ENCODE results near the gene CPSF3. TPM values are rescaled to one million over a fixed set of nuclear protein-coding genes. Genes with fewer than 3 reads are reported as not detected.

CPSF3 gene
- total RNA-seq, 1 experiment from 2014 or later, result 68.5 TPM

DNA sequence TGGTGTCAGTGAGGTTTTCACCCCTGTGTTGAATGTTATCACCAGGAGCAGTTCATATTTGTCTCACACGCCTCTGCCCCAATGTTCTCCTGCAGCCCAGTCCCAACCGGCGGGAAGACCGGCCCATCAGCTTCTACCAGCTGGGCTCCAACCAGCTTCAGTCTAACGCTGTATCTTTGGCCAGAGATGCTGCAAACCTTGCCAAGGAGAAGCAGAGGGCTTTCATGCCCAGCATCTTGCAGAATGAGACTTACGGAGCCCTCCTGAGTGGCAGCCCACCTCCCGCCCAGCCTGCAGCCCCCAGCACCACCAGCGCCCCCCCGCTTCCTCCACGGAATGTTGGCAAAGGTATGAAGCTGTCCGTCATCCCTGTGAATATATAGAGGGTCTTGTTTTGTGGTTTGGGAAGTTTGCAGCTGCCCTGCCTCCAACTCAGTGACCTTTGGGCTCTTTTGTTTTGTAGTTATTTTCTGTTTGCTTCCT lies 35.2 kb upstream of the CPSF3 start:
- TF ChIP-seq, protein P1, sequence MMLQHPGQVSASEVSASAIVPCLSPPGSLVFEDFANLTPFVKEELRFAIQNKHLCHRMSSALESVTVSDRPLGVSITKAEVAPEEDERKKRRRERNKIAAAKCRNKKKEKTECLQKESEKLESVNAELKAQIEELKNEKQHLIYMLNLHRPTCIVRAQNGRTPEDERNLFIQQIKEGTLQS (IDR thresholded peaks at IDR 0.05), result no peak
- TF ChIP-seq ZFX (IDR thresholded peaks at IDR 0.05) (no peak), CEBPB (IDR thresholded peaks at IDR 0.05; ENCODE audit: low read depth) (no peak), FOSL1 (IDR thresholded peaks at IDR 0.05; ENCODE audit: low read depth) (no peak), JUND (IDR thresholded peaks at IDR 0.05) (no peak), POLR2AphosphoS5 (IDR thresholded peaks at IDR 0.05; ENCODE audit: low read depth, low read length) (no peak), CBX3 (IDR thresholded peaks at IDR 0.05; ENCODE audit: low read depth) (no peak), EGR1 (IDR thresholded peaks at IDR 0.05; ENCODE audit: low read depth) (no peak), ELF1 (IDR thresholded peaks at IDR 0.05; ENCODE audit: borderline replicate concordance, low read depth) (no peak)
- TF ChIP-seq, protein P2, sequence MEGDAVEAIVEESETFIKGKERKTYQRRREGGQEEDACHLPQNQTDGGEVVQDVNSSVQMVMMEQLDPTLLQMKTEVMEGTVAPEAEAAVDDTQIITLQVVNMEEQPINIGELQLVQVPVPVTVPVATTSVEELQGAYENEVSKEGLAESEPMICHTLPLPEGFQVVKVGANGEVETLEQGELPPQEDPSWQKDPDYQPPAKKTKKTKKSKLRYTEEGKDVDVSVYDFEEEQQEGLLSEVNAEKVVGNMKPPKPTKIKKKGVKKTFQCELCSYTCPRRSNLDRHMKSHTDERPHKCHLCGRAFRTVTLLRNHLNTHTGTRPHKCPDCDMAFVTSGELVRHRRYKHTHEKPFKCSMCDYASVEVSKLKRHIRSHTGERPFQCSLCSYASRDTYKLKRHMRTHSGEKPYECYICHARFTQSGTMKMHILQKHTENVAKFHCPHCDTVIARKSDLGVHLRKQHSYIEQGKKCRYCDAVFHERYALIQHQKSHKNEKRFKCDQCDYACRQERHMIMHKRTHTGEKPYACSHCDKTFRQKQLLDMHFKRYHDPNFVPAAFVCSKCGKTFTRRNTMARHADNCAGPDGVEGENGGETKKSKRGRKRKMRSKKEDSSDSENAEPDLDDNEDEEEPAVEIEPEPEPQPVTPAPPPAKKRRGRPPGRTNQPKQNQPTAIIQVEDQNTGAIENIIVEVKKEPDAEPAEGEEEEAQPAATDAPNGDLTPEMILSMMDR (IDR thresholded peaks at IDR 0.05 in 2 of 3, conservative IDR thresholded peaks at IDR 0.05 in 1 of 3; ENCODE audit: borderline replicate concordance in 1 of 3, insufficient read depth in 1 of 3, low read depth in 2 of 3, low read length in 2 of 3), result no peak
- Histone ChIP-seq H3K4me3 (replicated peaks in 1 of 2; ENCODE audit: low read depth in 1 of 2, low read length in 2 of 2) (no peak overlapping the region), H3K79me2 (ENCODE audit: insufficient read depth, low read length) (no peaks in the 10 kb centered on the region), H3K27ac (ENCODE audit: low read depth, low read length) (no peak overlapping the region; the same call in 1 of the 2 replicates), H3K4me2 (ENCODE audit: low read length) (no peak overlapping the region), H3K36me3 (ENCODE audit: control insufficient read depth in 1 of 2, insufficient read depth in 2 of 2, low read length in 2 of 2) (peaks cover 0 to 4% of the 10 kb centered on the region in 2 experiments; a peak in 1 of 4 replicates), H3K4me1 (ENCODE audit: control insufficient read depth in 1 of 2, insufficient read depth in 2 of 2, low read length in 2 of 2) (peaks cover 20 to 32% of the 10 kb centered on the region in 2 experiments), H3K9ac (ENCODE audit: low read length) (no peak overlapping the region), H3K9me3 (ENCODE audit: control insufficient read depth in 1 of 2, insufficient read depth in 1 of 2, low read depth in 1 of 2, low read length in 2 of 2) (no peaks in the 10 kb centered on the region), H4K20me1 (ENCODE audit: insufficient read depth) (no peaks in the 10 kb centered on the region), H3K9me2 (ENCODE audit: insufficient read depth) (no peaks in the 10 kb centered on the region), H3K27me3 (ENCODE audit: insufficient read depth, low read length) (no peaks in the 10 kb centered on the region), H2AFZ (ENCODE audit: low read depth, low read length, poor library complexity, severe bottlenecking) (no peak overlapping the region)
- ChIA-PET RAD21 (ENCODE audit: low non-redundant PET in 1 of 2, low total read pairs in 2 of 2, uncharacterized antibody in 2 of 2, unreplicated experiment in 2 of 2) (interaction anchor here in 1 of 2 experiments (0.6 kb wide), 1 partner anchor 22 kb away, joined by 3 read pairs; no protein-coding TSS in a partner anchor), CTCF (no interaction called here), POLR2A (interaction anchor here (0.6 kb wide), 1 partner anchor 170 kb away, joined by 3 read pairs; no protein-coding TSS in a partner anchor)
- ATAC-seq (no peak), DNase-seq (ENCODE audit: low read depth, low spot score) (no peak)
- no TSS peak for BruUV-seq (replicated peaks)
- intact Hi-C loops (cut with micrococcal nuclease), result no loop called here

All from HCT116 (cell line).